K562 (cell line): ENCODE results near the gene ACACB. TPM values are rescaled to one million over a fixed set of nuclear protein-coding genes. Genes with fewer than 3 reads are reported as not detected.

Source experiments
- ATAC-seq: fragments of 200-7000 bp; cut with Tn5 transposase; 3 replicates; pipeline ENCODE4 v1.9.1; 2020; ENCODE audit warnings: moderate library complexity
- BruUV-seq: library from RNA; stranded (reverse); fragments of 400-500 nt; replicated peaks from 2 replicates; lab custom pipeline; 2021; lab: Mats Ljungman, UMichigan
- CTCF ChIA-PET: fragments of 300-600 bp; formaldehyde crosslinking; extraction: SDS; loops from one replicate; lab custom pipeline; 2021; ENCODE audit warnings: low intra/inter-chr PET ratio; lab: Yijun Ruan, JAX
- POLR2A ChIA-PET: fragments of 300-600, 350-650 bp; sonication (Branson Sonifier 250); formaldehyde crosslinking; extraction: SDS; loops from one replicate; lab custom pipeline; 2021; ENCODE audit warnings: antibody characterized with exemption, inconsistent platforms; lab: Yijun Ruan, JAX
- DNase-seq, 4 experiments: peaks; one replicate each; pipeline versions ENCODE4 v3.0.0 to v3.0.0-alpha.2; 2011 to 2018; ENCODE audit warnings: low spot score in 3 of 4, mixed read lengths in 3 of 4; ENCODE audit errors: extremely low read depth in 1 of 4
- FAIRE-seq: peaks from 2 replicates; lab custom pipeline; 2011; peaks lifted over from hg19 to GRCh38; lab: Jason Lieb, UNC
- H2AFZ ChIP-seq: 2 replicates; pipeline ENCODE4 v1.6.0; 2011; ENCODE audit warnings: low read depth, low read length, control low read depth, inconsistent platforms
- H3K27ac ChIP-seq: fragments of 200-600 bp; 3 replicates; pipeline ENCODE4 v1.8.0; 2011; ENCODE audit warnings: low read depth, mild to moderate bottlenecking, control low read depth, inconsistent platforms, low read length, moderate library complexity, mixed read lengths; ENCODE audit errors: extremely low read depth
- H3K27me3 ChIP-seq, 2 experiments: fragments of 300-600 bp in 1 of 2; 2 replicates in 1 of 2; 3 replicates in 1 of 2; pipeline versions ENCODE4 v1.6.0 to v1.8.0; 2011; ENCODE audit warnings: inconsistent platforms in 2 of 2, low read length in 2 of 2, mild to moderate bottlenecking in 1 of 2, mixed read lengths in 1 of 2, moderate library complexity in 1 of 2; ENCODE audit not compliant: control insufficient read depth in 2 of 2, insufficient read depth in 2 of 2
- H3K36me3 ChIP-seq: fragments of 300-600 bp; 3 replicates; pipeline ENCODE4 v1.8.0; 2011; ENCODE audit warnings: mild to moderate bottlenecking, low read length, inconsistent platforms; ENCODE audit not compliant: control insufficient read depth, insufficient read depth
- H3K4me1 ChIP-seq, 2 experiments: fragments of 200-600 bp in 1 of 2; replicated peaks in 1 of 2; 2 replicates in 1 of 2; 3 replicates in 1 of 2; pipeline versions ENCODE4 v1.5.1 to v1.8.0; 2011; ENCODE audit warnings: inconsistent platforms in 2 of 2, low read length in 2 of 2, mild to moderate bottlenecking in 1 of 2, mixed read lengths in 1 of 2, moderate library complexity in 1 of 2; ENCODE audit not compliant: control insufficient read depth in 2 of 2, insufficient read depth in 2 of 2
- H3K4me2 ChIP-seq: 2 replicates; pipeline ENCODE4 v1.6.1; 2011; ENCODE audit warnings: low read length, control low read depth, inconsistent platforms, mixed read lengths; ENCODE audit not compliant: insufficient read depth
- H3K4me3 ChIP-seq: fragments of 200-600 bp; sonication (generic), shearing (Covaris generic); 2 replicates; pipeline ENCODE4 v1.5.1; 2016; ENCODE audit warnings: control low read depth, inconsistent platforms
- H3K79me2 ChIP-seq: fragments of 200-600 bp; 3 replicates; pipeline ENCODE4 v1.8.0; 2011; ENCODE audit warnings: low read length, inconsistent platforms; ENCODE audit not compliant: control insufficient read depth, insufficient read depth
- H3K9ac ChIP-seq, 2 experiments: 2 replicates each; pipeline versions ENCODE4 v1.6.0 to v1.6.1; 2011; ENCODE audit warnings: low read depth in 2 of 2, low read length in 2 of 2, control low read depth in 1 of 2, inconsistent platforms in 1 of 2, mild to moderate bottlenecking in 1 of 2, mixed read lengths in 1 of 2; ENCODE audit not compliant: insufficient read depth in 1 of 2
- H3K9me1 ChIP-seq: one replicate; pipeline ENCODE4 v1.6.0; 2011; ENCODE audit warnings: inconsistent platforms, mild to moderate bottlenecking, low read length, moderate library complexity; ENCODE audit not compliant: control insufficient read depth, insufficient read depth
- H3K9me3 ChIP-seq: replicated peaks from 2 replicates; pipeline ENCODE4 v1.5.1; 2011; ENCODE audit warnings: low read depth, low read length, inconsistent platforms; ENCODE audit not compliant: control insufficient read depth, insufficient read depth
- H4K20me1 ChIP-seq: replicated peaks from 2 replicates; pipeline ENCODE4 v1.6.1; 2011; ENCODE audit warnings: low read length, inconsistent platforms, mixed read lengths; ENCODE audit not compliant: control insufficient read depth, insufficient read depth
- ARNT ChIP-seq, 2 experiments: fragments of 450-650 bp; IDR thresholded peaks; 2 replicates each; pipeline ENCODE4 v1.6.1; 2016; ENCODE audit warnings: mild to moderate bottlenecking in 1 of 2
- FOSL1 ChIP-seq: fragments of 200-800 bp; sonication (Bioruptor generic); conservative IDR thresholded peaks from 2 replicates; pipeline ENCODE4 v1.6.1; 2016; ENCODE audit warnings: missing genetic modification characterization, missing compliant biosample characterization
- JUNB ChIP-seq: fragments of 450-650 bp; formaldehyde crosslinking; conservative IDR thresholded peaks from 2 replicates; pipeline ENCODE4 v1.4.0; 2020; ENCODE audit warnings: mild to moderate bottlenecking
- MTA3 ChIP-seq: fragments of 450-650 bp; formaldehyde crosslinking; IDR thresholded peaks from 2 replicates; pipeline ENCODE4 v1.6.1; 2017; ENCODE audit warnings: mild to moderate bottlenecking, borderline replicate concordance
- POLR2AphosphoS2 ChIP-seq: IDR thresholded peaks from 2 replicates; pipeline ENCODE4 v1.6.1; 2012; ENCODE audit warnings: low read length, improper control_type of control experiment
- RBM25 ChIP-seq: fragments of 200-400 bp; formaldehyde crosslinking; IDR thresholded peaks from 2 replicates; pipeline ENCODE4 v1.6.1; 2018; ENCODE audit warnings: low read length, low read depth, moderate library complexity; ENCODE audit not compliant: severe bottlenecking
- RBM39 ChIP-seq: fragments of 200-400 bp; formaldehyde crosslinking; optimal IDR thresholded peaks from 2 replicates; pipeline ENCODE3; 2018; ENCODE audit warnings: low read depth, low read length
- SLC30A9 ChIP-seq: fragments of 250-450 bp; sonication (Bioruptor Pico); IDR thresholded peaks from 2 replicates; pipeline ENCODE4 v1.8.0; 2022; ENCODE audit warnings: mild to moderate bottlenecking, moderate library complexity
- ZNF184 ChIP-seq: sonication (generic); formaldehyde crosslinking; IDR thresholded peaks from 2 replicates; pipeline ENCODE4 v1.5.0; 2020; ENCODE audit warnings: missing genetic modification reagents
- ZNF24 ChIP-seq: fragments of 450-650 bp; IDR thresholded peaks from 2 replicates; pipeline ENCODE4 v1.6.1; 2016
- WGBS: fragments of 100-300 bp; shearing (Covaris generic); methylation state at CpG from one replicate; pipeline ENCODE4 v1.1.6; 2016; ENCODE audit warnings: low coverage, mixed read lengths; ENCODE audit not compliant: insufficient coverage; ENCODE audit errors: missing lambda C conversion rate; 5-methylcytosine and 5-hydroxymethylcytosine counted together
- in situ Hi-C: fragments of 300-500 bp; cut with MboI; formaldehyde crosslinking; loops from 4 replicates; pipeline ENCODE4 v1.15.0; 2018; ENCODE audit warnings: inconsistent platforms, mixed read lengths
- intact Hi-C: fragments of 100-400 bp; cut with micrococcal nuclease; formaldehyde crosslinking; loops from 2 replicates; pipeline ENCODE4 v1.14.2; 2022
- polyA plus RNA-seq, 8 experiments: library from polyadenylated mRNA; depleted of rRNA in 4 of 8; stranded (reverse) in 5 of 8; unstranded in 3 of 8; fragments of >200 nt; fragmentation: Nextera tagmentation in 2 of 8; fragmentation: Illumina TruSeq in 1 of 8; extraction: Ambion mirVana in 2 of 8; extraction: Trizol in 1 of 8; gene quantifications; 2 replicates each; pipeline versions ENCODE4 v1.2.1 to v1.2.3, GENCODE V29; 2011 to 2014; ENCODE audit warnings: inconsistent platforms in 1 of 8, missing spikeins in 1 of 8
- total RNA-seq, 7 experiments: library from RNA; depleted of rRNA in 6 of 7; stranded (reverse); fragments of >200 nt in 6 of 7; fragmentation: Illumina TruSeq in 2 of 7; extraction: Trizol in 2 of 7; gene quantifications; 2 replicates each; pipeline versions ENCODE4 v1.2.1 to v1.2.3, GENCODE V29; 2011 to 2021; ENCODE audit warnings: low replicate concordance in 1 of 7
- TF ChIP-seq, protein P1 (sequence below): sonication (generic); formaldehyde crosslinking; IDR thresholded peaks from 2 replicates; pipeline ENCODE4 v1.8.1; 2022; ENCODE audit warnings: missing genetic modification reagents
- TF ChIP-seq, protein P2 (sequence below): conservative IDR thresholded peaks from 2 replicates; pipeline ENCODE4 v1.6.1; 2011; ENCODE audit warnings: low read depth, mild to moderate bottlenecking, low read length; ENCODE audit not compliant: control insufficient read depth

Gene ACACB
- total and polyA plus RNA-seq, 9 of the 15 experiments (the other 6 are each of a cell fraction or from before 2014, with no cell fraction given): 0.10 to 2.5 (median 0.83) TPM

DNA sequence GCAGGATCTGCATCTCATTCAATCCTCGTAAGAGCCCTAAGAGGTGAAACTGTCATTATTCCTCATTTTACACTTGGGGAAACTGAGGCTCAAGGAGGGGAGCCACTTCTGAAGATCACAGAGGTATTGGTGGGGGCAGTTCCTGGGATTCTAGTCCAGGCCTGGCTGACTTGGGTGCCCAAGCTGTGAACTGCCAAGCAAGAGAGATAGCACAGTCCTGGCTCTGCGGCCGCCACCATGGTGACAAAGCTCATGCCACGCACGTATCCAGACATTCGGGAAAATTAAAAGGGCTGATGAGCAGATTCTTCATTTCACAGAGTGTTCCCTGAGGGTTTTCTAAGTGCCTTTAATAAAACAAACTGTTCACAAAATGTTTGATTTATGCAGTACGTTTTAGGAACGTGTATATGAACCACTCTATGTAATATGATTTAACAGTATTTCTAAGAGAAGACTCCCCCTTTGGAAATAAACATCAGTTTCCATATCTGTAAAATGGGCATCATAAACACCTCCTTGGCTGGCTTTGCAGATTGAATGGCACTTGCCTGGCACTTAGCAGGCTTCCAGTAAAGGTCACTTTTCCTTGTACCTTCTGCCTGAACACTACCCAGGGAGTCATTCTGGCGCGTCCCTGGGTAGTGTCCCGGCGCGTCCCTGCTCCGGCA lies 84.6 kb downstream of the ACACB start:
- TF ChIP-seq ZNF184 (CRISPR knock-in tag) (no peak), MTA3 (no peak), RBM25 (peak; percentile 79), RBM39 (no peak)
- H3K27me3 ChIP-seq: peaks cover 3 to 17% of the 10 kb centered on the region in 2 experiments; a peak in 3 of 5 replicates
- intact Hi-C loops: no loop called here
- H4K20me1 ChIP-seq: no peaks in the 10 kb centered on the region
- no TSS peak for BruUV-seq
- CTCF ChIA-PET: no interaction called here
- ATAC-seq (no peak), FAIRE-seq (no peak), DNase-seq (no peak)
- no peaks in the 10 kb centered on the region for H3K9me1 ChIP-seq
- no peak overlapping the region for H3K4me3 ChIP-seq
- H3K9ac ChIP-seq: peak overlapping the region in 1 of 2 experiments; percentile 75; a peak in 1 of 4 replicates
- no peak overlapping the region; the same call in 1 of the 2 replicates for H2AFZ ChIP-seq
- H3K4me2 ChIP-seq: no peak overlapping the region
- H3K27ac ChIP-seq: no peak overlapping the region
- 70% methylated on average over 14 of the region's 14 CpGs for WGBS
- H3K79me2 ChIP-seq: no peaks in the 10 kb centered on the region
- in situ Hi-C loops: no loop called here
- H3K4me1 ChIP-seq: peaks cover 4 to 11% of the 10 kb centered on the region in 2 experiments; a peak in 3 of 5 replicates
- H3K36me3 ChIP-seq: no peaks in the 10 kb centered on the region
- no peaks in the 10 kb centered on the region for H3K9me3 ChIP-seq
- POLR2A ChIA-PET: interaction anchor here (0.6 kb wide), 1 partner anchor 500 kb away, joined by 3 read pairs; no protein-coding TSS in a partner anchor

DNA sequence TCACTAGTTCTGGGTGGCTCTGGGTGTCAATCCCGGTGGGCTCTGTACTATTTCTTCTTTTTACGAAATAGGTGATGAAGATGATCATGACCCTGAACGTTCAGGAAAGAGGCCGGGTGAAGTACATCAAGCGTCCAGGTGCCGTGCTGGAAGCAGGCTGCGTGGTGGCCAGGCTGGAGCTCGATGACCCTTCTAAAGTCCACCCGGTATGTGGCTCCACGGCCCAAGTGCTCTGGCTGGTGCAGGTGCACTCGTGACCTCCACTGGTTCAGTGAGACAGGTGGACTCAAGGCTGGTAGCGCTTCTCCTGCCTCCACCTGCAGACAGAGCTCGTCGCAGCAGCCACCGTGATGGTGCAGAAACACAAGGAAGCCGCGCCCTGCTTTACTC lies 85.1 kb downstream of the ACACB start:
- FAIRE-seq (no peak), DNase-seq (no peak), ATAC-seq (peak; percentile 50; the same call in 1 of the 3 replicates)
- peaks cover 4 to 11% of the 10 kb centered on the region in 2 experiments; a peak in 3 of 5 replicates for H3K4me1 ChIP-seq
- intact Hi-C loops (no loop called here), in situ Hi-C loops (no loop called here)
- no peaks in the 10 kb centered on the region for H3K9me3 ChIP-seq
- H3K36me3 ChIP-seq: no peaks in the 10 kb centered on the region
- H4K20me1 ChIP-seq: no peaks in the 10 kb centered on the region
- ChIA-PET CTCF (no interaction called here), POLR2A (interaction anchor here (0.6 to 1.1 kb wide), 3 partner anchors 13 to 561 kb away, joined by 3 to 4 read pairs (median 3); no protein-coding TSS in a partner anchor)
- H3K9ac ChIP-seq: peak overlapping the region in 1 of 2 experiments; percentile 75; a peak in 1 of 4 replicates
- no peaks in the 10 kb centered on the region for H3K79me2 ChIP-seq
- no peak overlapping the region for H3K4me3 ChIP-seq
- 17% methylated on average over 16 of the region's 17 CpGs for WGBS
- H3K27me3 ChIP-seq: peaks cover 0 to 15% of the 10 kb centered on the region in 2 experiments; a peak in 2 of 5 replicates
- H3K9me1 ChIP-seq: no peaks in the 10 kb centered on the region
- no peak overlapping the region for H3K27ac ChIP-seq
- peak overlapping the region; percentile 58; the same call in 1 of the 2 replicates for H2AFZ ChIP-seq
- no TSS peak for BruUV-seq
- H3K4me2 ChIP-seq: no peak overlapping the region
- TF ChIP-seq JUNB (no peak), ARNT (IDR thresholded peaks at IDR 0.05) (no peak), POLR2AphosphoS2 (no peak), FOSL1 (no peak), ZNF24 (no peak), SLC30A9 (CRISPR knock-in tag) (no peak)
- TF ChIP-seq, protein P1, sequence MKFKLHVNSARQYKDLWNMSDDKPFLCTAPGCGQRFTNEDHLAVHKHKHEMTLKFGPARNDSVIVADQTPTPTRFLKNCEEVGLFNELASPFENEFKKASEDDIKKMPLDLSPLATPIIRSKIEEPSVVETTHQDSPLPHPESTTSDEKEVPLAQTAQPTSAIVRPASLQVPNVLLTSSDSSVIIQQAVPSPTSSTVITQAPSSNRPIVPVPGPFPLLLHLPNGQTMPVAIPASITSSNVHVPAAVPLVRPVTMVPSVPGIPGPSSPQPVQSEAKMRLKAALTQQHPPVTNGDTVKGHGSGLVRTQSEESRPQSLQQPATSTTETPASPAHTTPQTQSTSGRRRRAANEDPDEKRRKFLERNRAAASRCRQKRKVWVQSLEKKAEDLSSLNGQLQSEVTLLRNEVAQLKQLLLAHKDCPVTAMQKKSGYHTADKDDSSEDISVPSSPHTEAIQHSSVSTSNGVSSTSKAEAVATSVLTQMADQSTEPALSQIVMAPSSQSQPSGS (CRISPR knock-in tag): no peak
- TF ChIP-seq, protein P2, sequence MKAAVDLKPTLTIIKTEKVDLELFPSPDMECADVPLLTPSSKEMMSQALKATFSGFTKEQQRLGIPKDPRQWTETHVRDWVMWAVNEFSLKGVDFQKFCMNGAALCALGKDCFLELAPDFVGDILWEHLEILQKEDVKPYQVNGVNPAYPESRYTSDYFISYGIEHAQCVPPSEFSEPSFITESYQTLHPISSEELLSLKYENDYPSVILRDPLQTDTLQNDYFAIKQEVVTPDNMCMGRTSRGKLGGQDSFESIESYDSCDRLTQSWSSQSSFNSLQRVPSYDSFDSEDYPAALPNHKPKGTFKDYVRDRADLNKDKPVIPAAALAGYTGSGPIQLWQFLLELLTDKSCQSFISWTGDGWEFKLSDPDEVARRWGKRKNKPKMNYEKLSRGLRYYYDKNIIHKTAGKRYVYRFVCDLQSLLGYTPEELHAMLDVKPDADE: no peak
